GM12874 (cell line): Measurements from ENCODE around the gene TPD52L3.

Source experiments
- CTCF ChIP-seq: IDR thresholded peaks from 2 replicates; pipeline ENCODE4 v1.5.1; 2011; ENCODE audit warnings: low read depth, mild to moderate bottlenecking, control low read depth, low read length, moderate library complexity; ENCODE audit not compliant: insufficient read depth

TPD52L3 gene

GRCh38 chr9:6328103-6328502, at the start of gene TPD52L3:
TPD52L3 (plus strand) TSS chr9:6328375; CDS start chr9:6328596, 221 bp downstream.
- no peak for TF ChIP-seq CTCF

DNA sequence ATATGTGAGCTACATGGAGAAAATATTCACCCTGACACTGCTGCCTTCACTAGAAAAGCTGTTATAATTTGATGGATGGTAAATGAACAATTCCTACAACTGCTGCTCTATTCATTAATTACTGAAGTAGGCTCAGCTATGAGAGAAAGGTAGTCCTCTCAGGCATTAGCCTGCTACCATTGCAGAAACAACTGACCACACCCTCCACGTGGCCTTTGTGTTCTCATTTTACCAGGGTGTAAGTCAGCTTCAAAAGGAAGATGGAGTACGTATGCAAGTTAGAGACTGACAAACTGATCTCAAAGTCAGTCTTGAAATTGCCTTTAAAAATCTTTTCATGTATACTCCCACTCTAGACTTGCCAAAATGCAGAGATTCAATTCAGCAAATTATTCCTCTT, 26.3 kb upstream of the TPD52L3 start:
- no peak for TF ChIP-seq CTCF

DNA sequence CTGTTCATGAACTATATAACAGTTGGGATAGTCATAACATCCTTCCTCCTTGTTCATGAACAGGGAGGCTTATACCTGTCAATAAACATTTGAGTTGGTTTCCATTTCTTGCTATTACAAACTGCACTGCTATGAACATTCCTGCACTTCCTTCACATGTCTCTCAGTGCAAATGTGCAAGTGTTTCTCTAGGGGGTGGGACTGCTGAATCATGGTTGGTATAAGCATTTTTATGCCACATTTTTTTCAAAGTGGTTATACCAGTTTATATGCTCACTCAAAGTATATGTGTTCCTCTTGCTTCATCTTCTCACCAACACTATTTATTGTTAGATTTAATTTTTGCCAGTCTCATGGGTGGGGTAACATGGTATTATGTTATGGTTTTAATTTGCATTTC, 25.8 kb upstream of the TPD52L3 start:
- no peak for TF ChIP-seq CTCF

DNA sequence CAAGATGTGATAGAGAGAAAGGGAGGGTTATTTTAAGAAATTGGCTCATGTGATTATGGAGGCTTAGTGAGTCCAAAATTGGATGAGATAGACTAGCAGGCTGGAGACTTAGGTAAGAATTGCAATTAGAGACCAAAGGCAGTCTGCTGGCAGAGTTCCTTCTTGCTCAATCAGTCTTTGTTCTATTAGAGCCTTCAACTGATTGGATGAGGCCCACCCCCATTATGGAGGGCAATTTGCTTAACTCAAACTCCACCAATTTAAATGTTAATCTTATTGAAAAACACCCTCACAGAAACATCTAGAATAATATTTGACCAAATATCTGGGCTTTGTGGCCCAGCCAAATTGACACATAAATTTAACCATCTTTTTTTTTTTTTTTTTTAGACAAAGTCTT, 23.9 kb upstream of the TPD52L3 start:
- no peak for TF ChIP-seq CTCF

DNA sequence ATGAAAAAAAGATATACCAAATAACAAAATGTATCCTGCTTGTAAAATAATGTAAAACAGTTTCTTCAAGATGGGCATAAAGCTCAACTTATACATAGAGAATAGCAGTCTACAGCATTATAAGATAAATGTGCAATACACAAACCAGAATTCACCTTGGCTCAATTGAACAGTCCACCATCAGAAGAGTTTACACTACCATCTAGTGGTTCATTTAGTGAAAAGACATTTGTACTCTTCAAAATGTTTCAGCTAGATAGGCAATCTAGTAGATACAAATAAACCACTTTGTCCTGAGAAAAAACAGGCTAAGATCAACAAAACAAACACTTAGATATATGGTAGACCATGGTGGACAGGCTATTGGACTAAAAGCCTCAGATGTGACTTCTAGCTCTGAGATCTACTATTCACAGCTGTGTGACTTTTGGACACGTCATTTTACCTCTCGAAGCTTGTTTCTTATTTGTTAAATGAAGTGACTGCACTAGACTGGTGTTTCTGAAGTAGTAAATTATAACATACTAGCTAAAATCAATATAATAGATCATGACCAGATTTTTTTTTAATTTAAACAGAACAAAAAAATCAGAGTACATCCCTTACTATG, 22.1 kb upstream of the TPD52L3 start:
- TF ChIP-seq CTCF = peak; percentile 26; the same call in 1 of the 2 replicates

DNA sequence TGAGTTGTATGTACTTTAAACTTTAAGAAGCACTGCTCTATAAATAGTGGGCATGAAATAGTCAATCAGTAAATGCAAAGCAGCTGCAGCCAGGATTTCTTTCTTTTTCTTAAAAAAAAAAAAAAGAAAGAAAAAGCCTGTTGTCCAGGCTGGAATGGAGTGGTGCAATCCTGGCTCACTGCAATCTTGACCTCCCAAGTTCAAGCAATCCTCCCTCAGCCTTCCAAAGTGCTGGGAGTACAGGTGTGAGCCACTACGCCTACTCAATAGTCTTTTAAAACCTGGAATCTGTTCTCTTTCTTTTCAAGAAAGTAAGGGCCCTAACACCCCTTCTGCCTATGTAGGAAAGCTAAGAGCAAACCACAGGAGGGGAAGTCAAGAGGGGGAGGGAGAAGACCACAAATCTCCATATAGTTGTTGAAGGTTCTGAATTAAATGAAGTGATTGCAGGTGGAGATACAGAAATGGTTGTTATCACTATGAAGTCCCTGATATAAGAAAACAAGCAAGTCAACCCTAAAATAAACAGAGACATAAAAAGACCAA, 20.6 kb upstream of the TPD52L3 start:
- TF ChIP-seq CTCF = no peak

- no peak for TF ChIP-seq CTCF
Measured at GRCh38 chr9:6330958-6331634, 2.9 kb downstream of the TPD52L3 start.
